GM23248 (cell line): ENCODE results near the gene ERN1.

Experiments used
- EZH2 ChIP-seq: fragments of 200-600 bp; sonication (generic); IDR thresholded peaks from 2 replicates; pipeline ENCODE4 v1.6.1; 2018; ENCODE audit warnings: antibody characterized with exemption, mild to moderate bottlenecking; ENCODE audit not compliant: insufficient read depth, poor library complexity, severe bottlenecking
- EZH2phosphoT487 ChIP-seq: fragments of 200-600 bp; sonication (generic); IDR thresholded peaks from 2 replicates; pipeline ENCODE4 v1.6.1; 2018; ENCODE audit warnings: antibody characterized with exemption, moderate library complexity, mild to moderate bottlenecking, low read depth; ENCODE audit not compliant: insufficient read depth

DNA sequence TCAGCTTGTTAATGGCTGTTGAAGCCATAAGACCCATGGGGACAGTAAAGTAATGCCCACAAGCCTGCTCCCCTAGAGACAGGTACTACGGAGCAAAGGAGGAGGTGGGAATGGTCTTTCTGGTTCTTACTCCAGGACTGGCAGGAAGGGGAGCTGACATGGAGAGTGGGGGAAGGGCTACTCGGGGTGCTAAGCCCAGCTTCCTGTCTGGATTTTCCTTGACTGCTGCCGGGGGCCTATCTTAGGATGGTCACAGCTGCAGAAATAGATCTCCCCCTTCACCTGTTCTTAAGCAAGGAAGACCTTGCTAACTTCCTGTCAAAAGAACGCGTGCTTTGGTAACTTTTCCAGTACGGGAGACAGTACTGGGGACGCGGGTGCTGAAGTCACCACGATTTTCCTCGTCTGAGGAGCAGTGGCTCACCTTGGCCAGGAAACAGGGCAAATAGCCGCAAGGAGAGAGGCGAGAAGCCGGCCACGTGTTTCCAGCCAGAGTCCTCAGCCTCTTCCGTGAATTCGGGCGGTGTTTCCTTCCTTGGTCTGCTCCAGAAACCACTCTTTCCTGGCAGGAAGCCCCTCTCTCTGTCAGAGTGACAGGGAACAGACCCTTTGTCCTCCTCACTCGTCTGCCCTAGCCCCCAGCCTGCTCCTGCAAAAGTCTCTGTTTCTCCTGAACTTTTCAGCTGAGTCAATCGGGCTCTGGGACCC is 132.4 kb downstream of the ERN1 start:
- TF ChIP-seq EZH2phosphoT487 = no peak
- TF ChIP-seq EZH2 = no peak
